ENCODE measurements around the gene ZNF664. TPM values are rescaled to one million over a fixed set of nuclear protein-coding genes. Genes with fewer than 3 reads are reported as not detected.

The ZNF664 gene
- total and polyA plus RNA-seq, 2 of the 13 experiments (the other 11 are each of a cell fraction or from before 2014, with no cell fraction given) = 43.9 to 56.5 TPM

DNA sequence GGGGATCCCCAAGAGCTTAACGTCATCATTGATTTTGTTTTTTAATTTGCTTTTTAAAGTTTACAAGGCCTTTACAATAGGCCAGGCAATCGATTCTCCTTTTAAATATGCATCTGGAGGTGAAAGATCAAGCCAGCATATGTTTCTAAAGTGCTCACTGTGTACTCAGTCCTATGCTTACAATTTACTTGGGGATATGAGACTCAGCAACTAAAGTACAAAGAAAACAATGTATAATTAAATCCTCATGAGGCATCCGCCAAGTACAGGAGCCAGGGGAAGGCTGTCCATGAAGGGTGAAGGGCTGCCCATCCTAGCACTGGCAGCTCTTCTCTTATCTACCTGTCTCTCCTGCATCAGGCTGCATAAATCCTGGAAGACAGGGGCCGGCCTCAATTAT lies 12.2 kb upstream of the ZNF664 start:
- no TSS peak for BruUV-seq (replicated peaks)
- FAIRE-seq = no peak

More for the DNA sequence above, 12.2 kb upstream of the ZNF664 start:
- Histone ChIP-seq H2AFZ (ENCODE audit: low read length) (no peak overlapping the region), H3K27me3 (ENCODE audit: control insufficient read depth in 1 of 2, insufficient read depth in 2 of 2, low read length in 2 of 2) (no peaks in the 10 kb centered on the region), H3K4me1 (ENCODE audit: insufficient read depth, low read length) (no peaks in the 10 kb centered on the region), H3K4me3 (replicated peaks in 1 of 3; ENCODE audit: insufficient read depth in 1 of 3, low read depth in 2 of 3, low read length in 3 of 3) (no peak overlapping the region), H4K20me1 (ENCODE audit: insufficient read depth, low read length) (no peaks in the 10 kb centered on the region), H3K36me3 (replicated peaks in 1 of 2; ENCODE audit: control insufficient read depth in 1 of 2, insufficient read depth in 2 of 2, low read length in 2 of 2) (no peaks in the 10 kb centered on the region), H3K4me2 (ENCODE audit: low read depth, low read length) (no peak overlapping the region), H3K9ac (ENCODE audit: insufficient read depth, low read depth, low read length) (no peak overlapping the region), H3K9me3 (ENCODE audit: low read length) (no peaks in the 10 kb centered on the region), H3K27ac (ENCODE audit: extremely low read length, insufficient read depth, low read length) (no peak overlapping the region), H3K79me2 (ENCODE audit: insufficient read depth, low read length) (no peaks in the 10 kb centered on the region)
- ChIA-PET CTCF (ENCODE audit: low intra/inter-chr PET ratio, low total read pairs) (no interaction called here), POLR2A (no interaction called here)
- intact Hi-C loops (cut with micrococcal nuclease; ENCODE audit: unreplicated experiment) = no loop called here
- ATAC-seq (no peak), DNase-seq (ENCODE audit: low spot score) (no peak)
- no peak for TF ChIP-seq ZNF674 (CRISPR knock-in tag; IDR thresholded peaks at IDR 0.05; ENCODE audit: low read depth)
- TF ChIP-seq ZKSCAN1 (IDR thresholded peaks at IDR 0.05; ENCODE audit: low read length) = no peak
- no peak for TF ChIP-seq ZNF430 (CRISPR knock-in tag; IDR thresholded peaks at IDR 0.05)
- no peak for TF ChIP-seq CC2D1A (CRISPR knock-in tag; IDR thresholded peaks at IDR 0.05)
- TF ChIP-seq IKZF4 (CRISPR knock-in tag; IDR thresholded peaks at IDR 0.05; ENCODE audit: borderline replicate concordance, low read depth, not compliant biosample characterization) = no peak
- TF ChIP-seq ZNF772 (CRISPR knock-in tag; IDR thresholded peaks at IDR 0.05) = no peak
- TF ChIP-seq ZNF17 (CRISPR knock-in tag; IDR thresholded peaks at IDR 0.05) = no peak
- no peak for TF ChIP-seq ZNF124 (CRISPR knock-in tag; IDR thresholded peaks at IDR 0.05)
- TF ChIP-seq MIER2 (CRISPR knock-in tag; IDR thresholded peaks at IDR 0.05) = no peak
- no peak for TF ChIP-seq ZNF816 (CRISPR knock-in tag; IDR thresholded peaks at IDR 0.05; ENCODE audit: borderline replicate concordance)
- no peak for TF ChIP-seq ZNF616 (CRISPR knock-in tag; IDR thresholded peaks at IDR 0.05; ENCODE audit: low read depth)
- TF ChIP-seq, protein P1, sequence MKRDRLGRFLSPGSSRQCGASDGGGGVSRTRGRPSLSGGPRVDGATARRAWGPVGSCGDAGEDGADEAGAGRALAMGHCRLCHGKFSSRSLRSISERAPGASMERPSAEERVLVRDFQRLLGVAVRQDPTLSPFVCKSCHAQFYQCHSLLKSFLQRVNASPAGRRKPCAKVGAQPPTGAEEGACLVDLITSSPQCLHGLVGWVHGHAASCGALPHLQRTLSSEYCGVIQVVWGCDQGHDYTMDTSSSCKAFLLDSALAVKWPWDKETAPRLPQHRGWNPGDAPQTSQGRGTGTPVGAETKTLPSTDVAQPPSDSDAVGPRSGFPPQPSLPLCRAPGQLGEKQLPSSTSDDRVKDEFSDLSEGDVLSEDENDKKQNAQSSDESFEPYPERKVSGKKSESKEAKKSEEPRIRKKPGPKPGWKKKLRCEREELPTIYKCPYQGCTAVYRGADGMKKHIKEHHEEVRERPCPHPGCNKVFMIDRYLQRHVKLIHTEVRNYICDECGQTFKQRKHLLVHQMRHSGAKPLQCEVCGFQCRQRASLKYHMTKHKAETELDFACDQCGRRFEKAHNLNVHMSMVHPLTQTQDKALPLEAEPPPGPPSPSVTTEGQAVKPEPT (CRISPR knock-in tag; IDR thresholded peaks at IDR 0.05; ENCODE audit: low read depth) = no peak
- no peak for TF ChIP-seq SIX4 (CRISPR knock-in tag; IDR thresholded peaks at IDR 0.05)
- TF ChIP-seq FOXM1 (CRISPR knock-in tag; IDR thresholded peaks at IDR 0.05) = no peak
- TF ChIP-seq SOX6 (IDR thresholded peaks at IDR 0.05) = no peak
- TF ChIP-seq SOX6 (CRISPR knock-in tag; IDR thresholded peaks at IDR 0.05) = no peak
- no peak for TF ChIP-seq ZNF335 (CRISPR knock-in tag; IDR thresholded peaks at IDR 0.05)
- no peak for TF ChIP-seq ZNF746 (CRISPR knock-in tag; IDR thresholded peaks at IDR 0.05)
- in situ Hi-C loops (cut with HindIII; ENCODE audit: extremely low pct_ligation_motif_present, low pct_unique_long_range_greater_than_20kb) = no loop called here
- WGBS (ENCODE audit: low lambda C conversion rate) = 77% methylated on average over 4 of the region's 4 CpGs
